NT2/D1 (cell line): ENCODE results near the gene FKBP8.

Experiments used
- SUZ12 ChIP-seq: IDR thresholded peaks from 2 replicates; pipeline ENCODE4 v1.6.1; 2011; ENCODE audit not compliant: insufficient read length, insufficient read depth; ENCODE audit errors: extremely low read depth
- YY1 ChIP-seq: IDR thresholded peaks from 2 replicates; pipeline ENCODE4 v1.6.1; 2011; ENCODE audit not compliant: insufficient read length, insufficient read depth

GRCh38 chr19:18522124-18522861, 21.1 kb downstream of the FKBP8 start:
- TF ChIP-seq YY1 (no peak), SUZ12 (no peak)
